ENCODE data around the gene ZNF711. TPM values are rescaled to one million over a fixed set of nuclear protein-coding genes. Genes with fewer than 3 reads are reported as not detected.
"Not testable (repeated sequence)": the region's sequence is repeated elsewhere in the genome, so short reads cannot be mapped to it uniquely, and the experiment has no call there.

The ZNF711 gene
- total RNA-seq, 6 experiments from 2014 or later: 0.02 TPM; not detected in 5

GRCh38 chrX:85221361-85221760 is 22.4 kb upstream of the ZNF711 start:
- Mint-ChIP-seq H3K27ac (no peak overlapping the region), H3K36me3 (ENCODE audit: low read depth) (no peaks in the 10 kb centered on the region), H3K4me3 (no peak overlapping the region), H3K27me3 (ENCODE audit: insufficient read depth) (no peaks in the 10 kb centered on the region), H3K4me1 (ENCODE audit: low read depth) (no peaks in the 10 kb centered on the region), H3K9me3 (peaks cover 6% of the 10 kb centered on the region; the same call in 1 of the 2 replicates)
- TF ChIP-seq CTCF (IDR thresholded peaks at IDR 0.05): no peak
- DNase-seq: no peak

GRCh38 chrX:85223359-85223758 is 20.4 kb upstream of the ZNF711 start:
- TF ChIP-seq CTCF (IDR thresholded peaks at IDR 0.05): no peak
- peaks cover 6% of the 10 kb centered on the region; the same call in 1 of the 2 replicates for H3K9me3 Mint-ChIP-seq
- H3K4me3 Mint-ChIP-seq: no peak overlapping the region
- H3K27ac Mint-ChIP-seq: no peak overlapping the region
- no peaks in the 10 kb centered on the region for H3K27me3 Mint-ChIP-seq (ENCODE audit: insufficient read depth)
- DNase-seq: no peak
- no peaks in the 10 kb centered on the region for H3K36me3 Mint-ChIP-seq (ENCODE audit: low read depth)
- no peaks in the 10 kb centered on the region for H3K4me1 Mint-ChIP-seq (ENCODE audit: low read depth)

GRCh38 chrX:85243155-85243554 is 636 bp upstream of the ZNF711 start:
- Mint-ChIP-seq H3K4me1 (ENCODE audit: low read depth) (peaks cover 6% of the 10 kb centered on the region), H3K27ac (no peak overlapping the region), H3K4me3 (peak overlapping the region; percentile 39; the same call in 1 of the 2 replicates), H3K9me3 (no peaks in the 10 kb centered on the region), H3K27me3 (ENCODE audit: insufficient read depth) (peaks cover 4% of the 10 kb centered on the region; the same call in 1 of the 2 replicates), H3K36me3 (ENCODE audit: low read depth) (no peaks in the 10 kb centered on the region)
- TF ChIP-seq CTCF (IDR thresholded peaks at IDR 0.05): no peak
- no peak for DNase-seq

GRCh38 chrX:85244450-85245211 is 840 bp downstream of the ZNF711 start:
- H3K4me1 Mint-ChIP-seq (ENCODE audit: low read depth): peaks cover 6% of the 10 kb centered on the region
- H3K4me3 Mint-ChIP-seq: peak overlapping the region; percentile 67
- DNase-seq: no peak
- H3K27me3 Mint-ChIP-seq (ENCODE audit: insufficient read depth): peaks cover 4% of the 10 kb centered on the region; the same call in 1 of the 2 replicates
- TF ChIP-seq CTCF (IDR thresholded peaks at IDR 0.05): no peak
- H3K36me3 Mint-ChIP-seq (ENCODE audit: low read depth): no peaks in the 10 kb centered on the region
- no peaks in the 10 kb centered on the region for H3K9me3 Mint-ChIP-seq
- H3K27ac Mint-ChIP-seq: no peak overlapping the region

GRCh38 chrX:85285286-85285685 is 41.5 kb downstream of the ZNF711 start:
- not testable (repeated sequence) for H3K27me3 Mint-ChIP-seq (ENCODE audit: insufficient read depth); H3K27ac Mint-ChIP-seq; H3K36me3 Mint-ChIP-seq (ENCODE audit: low read depth); H3K4me1 Mint-ChIP-seq (ENCODE audit: low read depth); DNase-seq; H3K4me3 Mint-ChIP-seq
- H3K9me3 Mint-ChIP-seq: peaks cover 13% of the 10 kb centered on the region; the same call in 1 of the 2 replicates

- peak; percentile 8; the same call in 1 of the 2 replicates for TF ChIP-seq CTCF (IDR thresholded peaks at IDR 0.05)
- no peak for DNase-seq
- H3K27me3 Mint-ChIP-seq (ENCODE audit: insufficient read depth): no peaks in the 10 kb centered on the region
- no peak overlapping the region for H3K27ac Mint-ChIP-seq
- H3K9me3 Mint-ChIP-seq: peaks cover 18% of the 10 kb centered on the region
- no peaks in the 10 kb centered on the region for H3K4me1 Mint-ChIP-seq (ENCODE audit: low read depth)
- no peaks in the 10 kb centered on the region for H3K36me3 Mint-ChIP-seq (ENCODE audit: low read depth)
- H3K4me3 Mint-ChIP-seq: no peak overlapping the region
Measured at GRCh38 chrX:85288992-85289723, 45.4 kb downstream of the ZNF711 start.

All from HFFc6 (cell line).